MV-4-11 (cell line): Measurements from ENCODE around the gene SNW1.
"Not testable (repeated sequence)": the region's sequence is repeated elsewhere in the genome, so short reads cannot be mapped to it uniquely, and the experiment has no call there.

ENCODE experiments used
- DNase-seq: peaks from one replicate; lab custom pipeline; 2025; lab: John Stamatoyannopoulos, UW

SNW1 gene

GRCh38 chr14:77752266-77752665, 8.7 kb downstream of the SNW1 start:
- DNase-seq: no peak

GRCh38 chr14:77747425-77747824, 13.5 kb downstream of the SNW1 start:
- DNase-seq: not testable (repeated sequence)

- no peak for DNase-seq
These were observed 14.8 kb downstream of the SNW1 start for GRCh38 chr14:77746064-77746702.

GRCh38 chr14:77741438-77741837, 19.5 kb downstream of the SNW1 start:
- no peak for DNase-seq

- no peak for DNase-seq
These were observed 22.3 kb downstream of the SNW1 start for GRCh38 chr14:77738559-77739250.

GRCh38 chr14:77730976-77731497, 29.9 kb downstream of the SNW1 start:
- no peak for DNase-seq

GRCh38 chr14:77722301-77722700, 38.7 kb downstream of the SNW1 start:
- no peak for DNase-seq

- DNase-seq: no peak
These were observed 39.5 kb downstream of the SNW1 start for GRCh38 chr14:77721437-77721836.

GRCh38 chr14:77717608-77718305, 43.2 kb downstream of the SNW1 start:
- DNase-seq: no peak

GRCh38 chr14:77714926-77715325, 46.0 kb downstream of the SNW1 start:
- DNase-seq: peak; percentile 17

GRCh38 chr14:77710364-77710763, 50.6 kb downstream of the SNW1 start:
- no peak for DNase-seq

GRCh38 chr14:77709412-77709811, 51.5 kb downstream of the SNW1 start:
- no peak for DNase-seq

- DNase-seq: no peak
These were observed 52.2 kb downstream of the SNW1 start for GRCh38 chr14:77708749-77709148.

GRCh38 chr14:77707724-77708408, 53.1 kb downstream of the SNW1 start, which contains the start of the genes ALKBH1 and SLIRP:
Gene ALKBH1 (minus strand): TSS chr14:77708023. CDS start chr14:77708004, 19 bp downstream.
Gene SLIRP (plus strand): TSS chr14:77708103. CDS start chr14:77708112, 9 bp downstream.
- DNase-seq: peak; percentile 82

- peak; percentile 25 for DNase-seq
These were observed 53.6 kb downstream of the SNW1 start for GRCh38 chr14:77707355-77707723.

GRCh38 chr14:77691259-77691658, 69.7 kb downstream of the SNW1 start:
- DNase-seq: no peak

GRCh38 chr14:77682158-77682553, 78.8 kb downstream of the SNW1 start:
- no peak for DNase-seq

- DNase-seq: no peak
These were observed 79.5 kb downstream of the SNW1 start for GRCh38 chr14:77681196-77682157.

GRCh38 chr14:77674931-77675330, 86.0 kb downstream of the SNW1 start:
- DNase-seq: no peak

- no peak for DNase-seq
These were observed 87.8 kb downstream of the SNW1 start for GRCh38 chr14:77673193-77673592.
